PC-3 (cell line): Measurements from ENCODE around the gene TADA2A. TPM values are rescaled to one million over a fixed set of nuclear protein-coding genes. Genes with fewer than 3 reads are reported as not detected.
"Not testable (repeated sequence)": the region's sequence is repeated elsewhere in the genome, so short reads cannot be mapped to it uniquely, and the experiment has no call there.

Experiments used
- ATAC-seq: fragments of 200-7000 bp; cut with Tn5 transposase; 2 replicates; pipeline ENCODE4 v1.9.1; 2020; ENCODE audit warnings: mild to moderate bottlenecking, moderate library complexity
- BruUV-seq: library from RNA; stranded (reverse); fragments of 400-500 nt; replicated peaks from 2 replicates; lab custom pipeline; 2021; lab: Mats Ljungman, UMichigan
- CTCF ChIA-PET: fragments of 300-600 bp; sonication (Branson Sonifier 250); formaldehyde crosslinking; loops from one replicate; lab custom pipeline; 2022; ENCODE audit warnings: antibody characterized with exemption; lab: Charles Lee
- POLR2A ChIA-PET: fragments of 300-600 bp; sonication (Branson Sonifier 250); formaldehyde crosslinking; loops from one replicate; lab custom pipeline; 2022; ENCODE audit warnings: antibody characterized with exemption; ENCODE audit not compliant: unreplicated experiment; lab: Charles Lee
- DNase-seq: peaks from one replicate; pipeline ENCODE4 v3.0.0-alpha.2; 2015
- H2AFZ ChIP-seq: fragments of 300-600 bp; sonication (generic); 2 replicates; pipeline ENCODE4 v1.6.0; 2016; ENCODE audit warnings: antibody characterized with exemption, low read length
- H3F3A ChIP-seq: fragments of 300-600 bp; sonication (generic); one replicate; pipeline ENCODE4 v1.6.0; 2017; ENCODE audit warnings: antibody characterized with exemption, low read length, control low read depth, mild to moderate bottlenecking; ENCODE audit not compliant: unreplicated experiment
- H3K27ac ChIP-seq: fragments of 300-600 bp; sonication (generic); 2 replicates; pipeline ENCODE4 v1.5.1; 2016; ENCODE audit warnings: mild to moderate bottlenecking, low read length
- H3K27me3 ChIP-seq: fragments of 300-600 bp; sonication (generic); 2 replicates; pipeline ENCODE4 v1.6.1; 2016; ENCODE audit warnings: low read length, mixed read lengths
- H3K36me3 ChIP-seq: fragments of 300-600 bp; sonication (generic); 2 replicates; pipeline ENCODE4 v1.6.1; 2016; ENCODE audit warnings: low read depth, mixed run types, low read length, mixed read lengths
- H3K4me1 ChIP-seq: fragments of 300-600 bp; sonication (generic); 2 replicates; pipeline ENCODE4 v1.5.1; 2016; ENCODE audit warnings: low read length; ENCODE audit not compliant: insufficient read depth
- H3K4me2 ChIP-seq: fragments of 300-600 bp; sonication (generic); 2 replicates; pipeline ENCODE4 v1.6.0; 2016; ENCODE audit warnings: low read length
- H3K4me3 ChIP-seq: fragments of 300-600 bp; sonication (generic); 2 replicates; pipeline ENCODE4 v1.5.1; 2016; ENCODE audit warnings: mild to moderate bottlenecking, low read length, mixed read lengths
- H3K79me2 ChIP-seq: fragments of 300-600 bp; sonication (generic); 2 replicates; pipeline ENCODE4 v1.6.1; 2017; ENCODE audit warnings: low read length, mixed read lengths
- H3K9ac ChIP-seq: fragments of 300-600 bp; sonication (generic); 2 replicates; pipeline ENCODE4 v1.6.0; 2016; ENCODE audit warnings: mild to moderate bottlenecking, low read length
- H3K9me2 ChIP-seq: fragments of 300-600 bp; sonication (generic); replicated peaks from 2 replicates; pipeline ENCODE4 v1.6.1; 2016; ENCODE audit warnings: mixed run types, low read length, mixed read lengths
- H3K9me3 ChIP-seq: fragments of 300-600 bp; sonication (generic); 2 replicates; pipeline ENCODE4 v1.6.1; 2016; ENCODE audit warnings: low read length, mixed read lengths
- H4K20me1 ChIP-seq: fragments of 300-600 bp; sonication (generic); 2 replicates; pipeline ENCODE4 v1.6.1; 2016; ENCODE audit warnings: low read length, mixed read lengths
- CTCF ChIP-seq: fragments of 300-600 bp; sonication (generic); conservative IDR thresholded peaks from 2 replicates; pipeline ENCODE4 v1.5.1; 2017; ENCODE audit warnings: antibody characterized with exemption, low read depth, mild to moderate bottlenecking, low read length
- EZH2 ChIP-seq: fragments of 300-600 bp; sonication (generic); IDR thresholded peaks from one replicate; pipeline ENCODE4 v1.6.1; 2017; ENCODE audit warnings: antibody characterized with exemption, mild to moderate bottlenecking, low read length; ENCODE audit not compliant: unreplicated experiment
- EZH2phosphoT487 ChIP-seq: fragments of 300-600 bp; sonication (generic); IDR thresholded peaks from 2 replicates; pipeline ENCODE4 v1.6.1; 2018; ENCODE audit warnings: mild to moderate bottlenecking, antibody characterized with exemption, low read length, borderline replicate concordance
- intact Hi-C: fragments of 100-400 bp; cut with micrococcal nuclease; formaldehyde crosslinking; loops from 2 replicates; pipeline ENCODE4 v1.9.0; 2023
- total RNA-seq: library from RNA; depleted of rRNA; stranded (reverse); fragments of >200 nt; gene quantifications from 2 replicates; pipeline ENCODE4 v1.2.3, GENCODE V29; 2014

TADA2A gene
- total RNA-seq, 1 experiment from 2014 or later: 16.5 TPM

- no peak overlapping the region for H3K4me3 ChIP-seq
- no peak overlapping the region for H3K9ac ChIP-seq
- intact Hi-C loops: no loop called here
- ChIA-PET POLR2A (no interaction called here), CTCF (interaction anchor here (0.6 to 0.7 kb wide), 2 partner anchors 79 to 370 kb away, joined by 3 read pairs; no protein-coding TSS in a partner anchor)
- no TSS peak for BruUV-seq
- no peaks in the 10 kb centered on the region for H3K9me3 ChIP-seq
- no peaks in the 10 kb centered on the region for H3K9me2 ChIP-seq
- peaks cover 11% of the 10 kb centered on the region for H3K36me3 ChIP-seq
- H3K4me1 ChIP-seq: no peaks in the 10 kb centered on the region
- H3K27ac ChIP-seq: no peak overlapping the region
- no peaks in the 10 kb centered on the region for H4K20me1 ChIP-seq
- H3F3A ChIP-seq: no peaks in the 10 kb centered on the region
- TF ChIP-seq EZH2 (no peak), CTCF (peak; percentile 55)
- no peak overlapping the region for H3K4me2 ChIP-seq
- H3K79me2 ChIP-seq: no peaks in the 10 kb centered on the region
- H3K27me3 ChIP-seq: no peaks in the 10 kb centered on the region
- DNase-seq: peak; percentile 19
- no peak overlapping the region for H2AFZ ChIP-seq
- ATAC-seq: no peak
These were observed 31.5 kb downstream of the TADA2A start for GRCh38 chr17:37438141-37438540.

GRCh38 chr17:37440424-37440823, 33.7 kb downstream of the TADA2A start:
- intact Hi-C loops: no loop called here
- no TSS peak for BruUV-seq
- no peak for DNase-seq
- no peaks in the 10 kb centered on the region for H3K9me3 ChIP-seq
- no peaks in the 10 kb centered on the region for H3K27me3 ChIP-seq
- no peaks in the 10 kb centered on the region for H3K79me2 ChIP-seq
- peaks cover 11% of the 10 kb centered on the region for H3K36me3 ChIP-seq
- no peaks in the 10 kb centered on the region for H4K20me1 ChIP-seq
- no peaks in the 10 kb centered on the region for H3K4me1 ChIP-seq
- no peak overlapping the region for H3K4me3 ChIP-seq
- POLR2A ChIA-PET: no interaction called here
- no peak overlapping the region for H3K4me2 ChIP-seq
- H3F3A ChIP-seq: no peaks in the 10 kb centered on the region
- no peak overlapping the region for H3K9ac ChIP-seq
- no peak overlapping the region for H2AFZ ChIP-seq
- no peak overlapping the region for H3K27ac ChIP-seq
- no peaks in the 10 kb centered on the region for H3K9me2 ChIP-seq
- CTCF ChIA-PET: no interaction called here
- ATAC-seq: no peak
- TF ChIP-seq EZH2phosphoT487 (no peak), CTCF (no peak), EZH2 (no peak)

GRCh38 chr17:37441369-37442014, 34.8 kb downstream of the TADA2A start:
- H3K9ac ChIP-seq, CTCF ChIA-PET, H3K27me3 ChIP-seq, H3K27ac ChIP-seq, H4K20me1 ChIP-seq, H3F3A ChIP-seq, H3K4me2 ChIP-seq, H3K79me2 ChIP-seq, intact Hi-C loops, H3K4me1 ChIP-seq, H3K4me3 ChIP-seq, DNase-seq, ATAC-seq, H3K9me2 ChIP-seq, H2AFZ ChIP-seq, H3K9me3 ChIP-seq, BruUV-seq: not testable (repeated sequence)
- POLR2A ChIA-PET: interaction anchor here (0.6 kb wide), 1 partner anchor 141 kb away, joined by 18 read pairs; no protein-coding TSS in a partner anchor
- peaks cover 11% of the 10 kb centered on the region for H3K36me3 ChIP-seq
